Erythroblast (primary cell): ENCODE results near the gene ZSCAN26.

ENCODE experiments used
- GATA1 ChIP-seq: IDR thresholded peaks from 2 replicates; pipeline ENCODE4 v1.6.1; 2011; ENCODE audit warnings: low read depth, mild to moderate bottlenecking, control low read depth, low read length, moderate library complexity
- POLR2A ChIP-seq: IDR thresholded peaks from 2 replicates; pipeline ENCODE4 v1.6.1; 2011; ENCODE audit warnings: mild to moderate bottlenecking, low read length

- TF ChIP-seq POLR2A = peak; percentile 42
- no peak for TF ChIP-seq GATA1
Observed at GRCh38 chr6:28281288-28282064, 14.5 kb downstream of the ZSCAN26 start, which contains the start of gene PGBD1.
